Fibroblast of villous mesenchyme (primary cell): ENCODE results near the gene DPEP3. TPM values are rescaled to one million over a fixed set of nuclear protein-coding genes. Genes with fewer than 3 reads are reported as not detected.

ENCODE experiments used
- DNase-seq: peaks from one replicate; pipeline ENCODE4 v3.0.0-alpha.2; 2010; ENCODE audit warnings: low read depth
- H3K4me3 ChIP-seq: 2 replicates; pipeline ENCODE4 v1.5.1; 2011; ENCODE audit warnings: low read depth, mild to moderate bottlenecking, low read length
- CTCF ChIP-seq: IDR thresholded peaks from 2 replicates; pipeline ENCODE4 v1.5.1; 2012; ENCODE audit warnings: low read depth, mild to moderate bottlenecking, low read length; ENCODE audit not compliant: insufficient read depth
- total RNA-seq: library from RNA; depleted of rRNA; stranded (reverse); fragments of >200 nt; gene quantifications from 2 replicates; pipeline ENCODE4 v1.2.3, GENCODE V29; 2012

The DPEP3 gene
- total RNA-seq, 1 donor = not detected

- DNase-seq = peak; percentile 35
- H3K4me3 ChIP-seq = peak overlapping the region; percentile 96
- no peak for TF ChIP-seq CTCF
Measured at GRCh38 chr16:67969254-67970039, 10.9 kb downstream of the DPEP3 start.

DNA sequence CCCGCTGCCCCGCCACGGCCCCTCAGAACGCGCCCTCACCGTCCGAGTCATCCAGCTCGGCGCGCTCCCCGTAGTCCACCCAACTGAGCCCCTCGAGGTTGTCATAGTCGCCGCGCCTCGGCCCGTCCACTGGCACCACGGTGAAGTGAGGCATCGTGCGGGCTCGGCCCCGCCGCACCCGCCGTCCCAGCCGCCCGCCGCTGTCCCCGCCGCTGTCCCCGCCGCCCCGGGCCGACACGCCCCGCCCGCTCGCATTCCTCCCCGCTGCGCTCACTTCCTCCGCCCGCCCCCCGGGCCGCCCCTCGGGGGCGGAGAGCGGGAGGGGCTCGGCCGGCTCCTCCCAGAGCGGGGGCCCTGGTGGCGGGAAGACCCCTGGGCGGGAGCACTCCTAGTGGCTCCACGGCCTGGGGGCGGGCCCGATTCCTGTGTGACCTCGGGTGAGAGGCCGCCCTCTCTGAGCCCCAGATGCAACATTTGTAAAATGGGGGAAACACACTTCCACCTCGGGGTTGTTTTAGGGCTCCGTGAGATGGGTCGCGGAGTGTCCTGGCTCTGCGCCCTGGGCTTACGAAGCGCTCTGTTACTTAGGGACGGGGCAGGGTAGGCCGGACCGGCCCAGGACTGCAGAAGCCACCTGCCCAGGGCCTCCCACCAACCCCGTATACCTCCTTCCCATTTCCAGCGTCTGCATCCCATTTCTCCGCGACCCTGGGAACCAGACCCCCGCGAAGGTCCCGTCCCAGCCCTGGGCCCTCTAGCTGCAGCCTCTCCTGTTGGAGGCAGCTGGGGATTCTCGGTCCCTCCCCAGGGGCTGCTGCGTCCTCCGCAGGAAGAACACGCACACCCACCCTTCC lies 11.7 kb downstream of the DPEP3 start, which contains the start of gene SLC12A4:
Gene SLC12A4 (minus strand): TSS at position 238 of the 854 bp plus-strand sequence. CDS start 84 bp downstream, at position 154.
- peak within 1 kb of the TSS; percentile 96 for H3K4me3 ChIP-seq
- peak; percentile 72 for DNase-seq
- TF ChIP-seq CTCF = no peak

- peak; percentile 50 for DNase-seq
- H3K4me3 ChIP-seq = peak overlapping the region; percentile 96
- TF ChIP-seq CTCF = no peak
Measured at GRCh38 chr16:67967958-67968399, 12.3 kb downstream of the DPEP3 start.

GRCh38 chr16:67967183-67967957 lies 12.9 kb downstream of the DPEP3 start:
- H3K4me3 ChIP-seq = peak overlapping the region; percentile 96
- no peak for TF ChIP-seq CTCF
- peak; percentile 25 for DNase-seq

DNA sequence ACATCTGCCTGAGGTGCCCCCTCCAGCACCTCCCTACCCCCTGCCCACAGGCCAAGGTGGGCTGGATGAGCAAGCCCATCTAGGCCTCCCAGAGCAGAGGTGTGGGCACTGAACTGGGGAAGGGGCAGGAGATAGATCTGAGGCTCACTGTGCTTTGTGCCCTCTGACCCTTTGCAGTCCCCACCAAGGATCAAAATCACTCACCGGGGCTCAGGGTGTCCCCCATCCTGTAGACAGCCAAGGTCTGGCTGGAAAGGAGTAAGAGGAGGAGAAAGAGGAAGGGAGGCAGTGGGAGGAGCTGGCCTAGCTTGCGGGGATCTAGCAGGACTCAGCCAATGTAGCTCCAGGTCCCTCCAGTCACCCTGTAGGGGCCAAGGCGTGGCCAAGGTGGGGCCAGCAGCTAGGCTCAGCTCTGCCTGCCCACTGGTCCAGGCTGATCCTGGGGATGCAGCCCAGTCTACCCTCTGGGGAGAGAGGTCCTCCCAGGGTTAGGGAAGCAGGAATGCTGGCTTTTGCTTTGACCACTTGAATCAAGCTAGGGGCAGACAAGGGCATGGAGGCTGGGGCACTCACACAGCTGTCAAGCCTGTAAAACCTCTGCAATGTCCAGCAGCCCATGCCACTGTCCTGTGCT lies 13.6 kb downstream of the DPEP3 start:
- peak; percentile 61 for DNase-seq
- no peak for TF ChIP-seq CTCF
- peak overlapping the region; percentile 96 for H3K4me3 ChIP-seq
